ENCODE measurements around the gene IL23A. TPM values are rescaled to one million over a fixed set of nuclear protein-coding genes. Genes with fewer than 3 reads are reported as not detected.
"Not testable (repeated sequence)": the region's sequence is repeated elsewhere in the genome, so short reads cannot be mapped to it uniquely, and the experiment has no call there.

Gene IL23A
- total RNA-seq, 5 donors from 2014 or later (not counting 1 experiment from before 2014, with no cell fraction given): 16.3 to 29.9 (median 27.6) TPM

- DNase-seq: peak in 2 of 35 experiments; percentile 21 to 30
- H3K4me3 Mint-ChIP-seq: no peak overlapping the region
- WGBS (ENCODE audit: insufficient coverage): 92% methylated on average over 7 of the region's 7 CpGs
- ChIA-PET POLR2A (no interaction called here), CTCF (no interaction called here)
- Histone ChIP-seq H3K4me1 (ENCODE audit: control insufficient read depth in 1 of 2, extremely low read depth in 1 of 2, insufficient read depth in 2 of 2, low read length in 2 of 2) (no peaks in the 10 kb centered on the region), H3K36me3 (ENCODE audit: control insufficient read depth in 2 of 2, extremely low read depth in 1 of 2, insufficient read depth in 1 of 2, low read length in 1 of 2) (peaks cover 23 to 72% of the 10 kb centered on the region in 2 donors), H3K27me3 (replicated peaks in 1 of 2; ENCODE audit: control insufficient read depth in 2 of 2, extremely low read depth in 1 of 2, insufficient read depth in 2 of 2, low read length in 1 of 2) (no peaks in the 10 kb centered on the region), H3K27ac (ENCODE audit: low read length) (no peak overlapping the region), H3K4me3 (ENCODE audit: control insufficient read depth in 1 of 2, extremely low read depth in 1 of 2, low read length in 1 of 2) (no peak overlapping the region), H3K9me3 (no peaks in the 10 kb centered on the region)
- H3K9me3 Mint-ChIP-seq: no peaks in the 10 kb centered on the region
- no peak overlapping the region for H3K27ac Mint-ChIP-seq
- H3K27me3 Mint-ChIP-seq: no peaks in the 10 kb centered on the region
- ATAC-seq (replicated peaks in 1 of 4): peak in 2 of 4 experiments; percentile 9 to 32
- H3K4me1 Mint-ChIP-seq: peaks cover 0 to under 1% (median 0%) of the 10 kb centered on the region in 3 donors
- peaks cover 63% of the 10 kb centered on the region for H3K36me3 Mint-ChIP-seq
These were observed 8.0 kb downstream of the IL23A start for GRCh38 chr12:56346675-56347074.

GRCh38 chr12:56347255-56347654 lies 8.6 kb downstream of the IL23A start:
- H3K9me3 Mint-ChIP-seq; H3K4me3 Mint-ChIP-seq; H3K4me1 Mint-ChIP-seq; H3K27ac Mint-ChIP-seq; CTCF ChIA-PET; H3K27me3 Mint-ChIP-seq; H3K27me3 ChIP-seq (replicated peaks in 1 of 2; ENCODE audit: control insufficient read depth in 2 of 2, extremely low read depth in 1 of 2, insufficient read depth in 2 of 2, low read length in 1 of 2); H3K27ac ChIP-seq (ENCODE audit: low read length); H3K9me3 ChIP-seq; POLR2A ChIA-PET; DNase-seq; H3K4me3 ChIP-seq (ENCODE audit: control insufficient read depth in 1 of 2, extremely low read depth in 1 of 2, low read length in 1 of 2); H3K4me1 ChIP-seq (ENCODE audit: control insufficient read depth in 1 of 2, extremely low read depth in 1 of 2, insufficient read depth in 2 of 2, low read length in 2 of 2); ATAC-seq (replicated peaks in 1 of 4): not testable (repeated sequence)
- H3K36me3 Mint-ChIP-seq: peaks cover 63% of the 10 kb centered on the region
- WGBS (ENCODE audit: insufficient coverage): 89% methylated on average over 6 of the region's 9 CpGs
- H3K36me3 ChIP-seq (ENCODE audit: control insufficient read depth in 2 of 2, extremely low read depth in 1 of 2, insufficient read depth in 1 of 2, low read length in 1 of 2): peaks cover 23 to 73% of the 10 kb centered on the region in 2 donors

GRCh38 chr12:56348776-56349175 lies 10.1 kb downstream of the IL23A start:
- no peaks in the 10 kb centered on the region for H3K4me1 ChIP-seq (ENCODE audit: control insufficient read depth in 1 of 2, extremely low read depth in 1 of 2, insufficient read depth in 2 of 2, low read length in 2 of 2)
- WGBS (ENCODE audit: insufficient coverage): 100% methylated on average over 1 of the region's 5 CpGs
- Mint-ChIP-seq H3K4me1 (no peaks in the 10 kb centered on the region), H3K27me3 (no peaks in the 10 kb centered on the region), H3K4me3 (no peak overlapping the region), H3K27ac (peak overlapping the region in 1 of 2 donors; percentile 64), H3K9me3 (no peaks in the 10 kb centered on the region), H3K36me3 (peaks cover 52% of the 10 kb centered on the region)
- H3K4me3 ChIP-seq (ENCODE audit: control insufficient read depth in 1 of 2, extremely low read depth in 1 of 2, low read length in 1 of 2): no peak overlapping the region
- peaks cover 16 to 67% of the 10 kb centered on the region in 2 donors for H3K36me3 ChIP-seq (ENCODE audit: control insufficient read depth in 2 of 2, extremely low read depth in 1 of 2, insufficient read depth in 1 of 2, low read length in 1 of 2)
- no peak for ATAC-seq (replicated peaks in 1 of 4)
- CTCF ChIA-PET: interaction anchor here in 1 of 2 donors (0.6 kb wide), 1 partner anchor 72 kb away, joined by 4 read pairs; no protein-coding TSS in a partner anchor
- POLR2A ChIA-PET: interaction anchor here (0.6 to 1.1 kb wide), 3 partner anchors 10 to 139 kb away, joined by 3 to 7 read pairs (median 5); partner anchors contain the start of gene GLS2 (in 1 of the 2)
- DNase-seq: no peak
- no peak overlapping the region for H3K27ac ChIP-seq (ENCODE audit: low read length)
- no peaks in the 10 kb centered on the region for H3K9me3 ChIP-seq
- no peaks in the 10 kb centered on the region for H3K27me3 ChIP-seq (replicated peaks in 1 of 2; ENCODE audit: control insufficient read depth in 2 of 2, extremely low read depth in 1 of 2, insufficient read depth in 2 of 2, low read length in 1 of 2)

- ChIA-PET POLR2A (interaction anchor here in 1 of 2 donors (1.1 kb wide), 1 partner anchor 9 kb away, joined by 4 read pairs; the partner anchor contains the start of gene STAT2), CTCF (no interaction called here)
- DNase-seq (no peak), ATAC-seq (replicated peaks in 1 of 4) (no peak)
- Mint-ChIP-seq H3K9me3 (no peaks in the 10 kb centered on the region), H3K36me3 (peaks cover 57% of the 10 kb centered on the region), H3K27me3 (no peaks in the 10 kb centered on the region), H3K27ac (peak overlapping the region in 1 of 2 donors; percentile 17), H3K4me3 (no peak overlapping the region), H3K4me1 (peaks cover 0 to under 1% (median under 1%) of the 10 kb centered on the region in 3 donors)
- peaks cover 32 to 80% of the 10 kb centered on the region in 2 donors for H3K36me3 ChIP-seq (ENCODE audit: control insufficient read depth in 2 of 2, extremely low read depth in 1 of 2, insufficient read depth in 1 of 2, low read length in 1 of 2)
- no peak overlapping the region for H3K27ac ChIP-seq (ENCODE audit: low read length)
- no peak overlapping the region for H3K4me3 ChIP-seq (ENCODE audit: control insufficient read depth in 1 of 2, extremely low read depth in 1 of 2, low read length in 1 of 2)
- no peaks in the 10 kb centered on the region for H3K27me3 ChIP-seq (replicated peaks in 1 of 2; ENCODE audit: control insufficient read depth in 2 of 2, extremely low read depth in 1 of 2, insufficient read depth in 2 of 2, low read length in 1 of 2)
- H3K9me3 ChIP-seq: no peaks in the 10 kb centered on the region
- no peaks in the 10 kb centered on the region for H3K4me1 ChIP-seq (ENCODE audit: control insufficient read depth in 1 of 2, extremely low read depth in 1 of 2, insufficient read depth in 2 of 2, low read length in 2 of 2)
- 88% methylated on average over 1 of the region's 2 CpGs for WGBS (ENCODE audit: insufficient coverage)
These were observed 12.0 kb downstream of the IL23A start for GRCh38 chr12:56350662-56351061.

- Histone ChIP-seq H3K4me1 (ENCODE audit: control insufficient read depth in 1 of 2, extremely low read depth in 1 of 2, insufficient read depth in 2 of 2, low read length in 2 of 2) (no peaks in the 10 kb centered on the region), H3K9me3 (no peaks in the 10 kb centered on the region), H3K27me3 (replicated peaks in 1 of 2; ENCODE audit: control insufficient read depth in 2 of 2, extremely low read depth in 1 of 2, insufficient read depth in 2 of 2, low read length in 1 of 2) (no peaks in the 10 kb centered on the region), H3K36me3 (ENCODE audit: control insufficient read depth in 2 of 2, extremely low read depth in 1 of 2, insufficient read depth in 1 of 2, low read length in 1 of 2) (peaks cover 33 to 80% of the 10 kb centered on the region in 2 donors), H3K27ac (ENCODE audit: low read length) (no peak overlapping the region), H3K4me3 (ENCODE audit: control insufficient read depth in 1 of 2, extremely low read depth in 1 of 2, low read length in 1 of 2) (no peak overlapping the region)
- Mint-ChIP-seq H3K4me1 (peaks cover 3 to 5% (median 4%) of the 10 kb centered on the region in 3 donors), H3K27me3 (no peaks in the 10 kb centered on the region), H3K36me3 (peaks cover 57% of the 10 kb centered on the region), H3K9me3 (no peaks in the 10 kb centered on the region), H3K4me3 (no peak overlapping the region), H3K27ac (peak overlapping the region in 1 of 2 donors; percentile 32)
- WGBS (ENCODE audit: insufficient coverage): 100% methylated on average over 2 of the region's 2 CpGs
- no peak for ATAC-seq (replicated peaks in 1 of 4)
- ChIA-PET POLR2A (interaction anchor here in 1 of 2 donors (0.6 to 1.1 kb wide), 3 partner anchors 8 to 97 kb away, joined by 3 to 4 read pairs (median 4); partner anchors contain the start of gene STAT2), CTCF (interaction anchor here in 1 of 2 donors (0.6 kb wide), 2 partner anchors 9 to 107 kb away, joined by 3 read pairs; no protein-coding TSS in a partner anchor)
- no peak for DNase-seq
These were observed 12.6 kb downstream of the IL23A start for GRCh38 chr12:56351325-56351724.

GRCh38 chr12:56358836-56359532 lies 20.3 kb downstream of the IL23A start:
- ATAC-seq (replicated peaks in 1 of 4) (no peak), DNase-seq (no peak)
- H3K9me3 Mint-ChIP-seq: no peaks in the 10 kb centered on the region
- Histone ChIP-seq H3K4me1 (ENCODE audit: control insufficient read depth in 1 of 2, extremely low read depth in 1 of 2, insufficient read depth in 2 of 2, low read length in 2 of 2) (peaks cover 8 to 24% of the 10 kb centered on the region in 2 experiments), H3K27ac (ENCODE audit: low read length) (no peak overlapping the region), H3K36me3 (ENCODE audit: control insufficient read depth in 2 of 2, extremely low read depth in 1 of 2, insufficient read depth in 1 of 2, low read length in 1 of 2) (peaks cover 16 to 25% of the 10 kb centered on the region in 2 donors), H3K9me3 (no peaks in the 10 kb centered on the region), H3K27me3 (replicated peaks in 1 of 2; ENCODE audit: control insufficient read depth in 2 of 2, extremely low read depth in 1 of 2, insufficient read depth in 2 of 2, low read length in 1 of 2) (no peaks in the 10 kb centered on the region), H3K4me3 (ENCODE audit: control insufficient read depth in 1 of 2, extremely low read depth in 1 of 2, low read length in 1 of 2) (peak overlapping the region; percentile 75 to 83)
- POLR2A ChIA-PET: interaction anchor here (0.6 to 1.8 kb wide), 11 partner anchors 8 to 372 kb away, joined by 3 to 17 read pairs (median 4); partner anchors contain the start of genes IL23A (in 2 of the 2) and TIMELESS (in 1 of the 2)
- no peaks in the 10 kb centered on the region for H3K27me3 Mint-ChIP-seq
- CTCF ChIA-PET: interaction anchor here (0.6 to 2.2 kb wide), 13 partner anchors 17 to 296 kb away, joined by 3 to 31 read pairs (median 5); partner anchors contain the start of genes ANKRD52 (in 1 of the 2), CNPY2 (in 1 of the 2), ESYT1 (in 1 of the 2) and IL23A (in 1 of the 2)
- peaks cover 29 to 37% (median 36%) of the 10 kb centered on the region in 3 donors for H3K4me1 Mint-ChIP-seq
- H3K4me3 Mint-ChIP-seq: peak overlapping the region; percentile 84 to 96 (median 95)
- H3K36me3 Mint-ChIP-seq: peaks cover 16% of the 10 kb centered on the region
- peak overlapping the region; percentile 94 to 98 for H3K27ac Mint-ChIP-seq
- WGBS (ENCODE audit: insufficient coverage): no CpG with 5 or more reads among the region's 1 CpG

Measured in T-cell (primary cell).